Measurements from ENCODE around the gene DUS3L. TPM values are rescaled to one million over a fixed set of nuclear protein-coding genes. Genes with fewer than 3 reads are reported as not detected.

The DUS3L gene
- total RNA-seq, 1 donor from 2014 or later = 11.8 TPM

- no peak for DNase-seq (ENCODE audit: missing footprints)
- intact Hi-C loops (cut with DNase I) = loop anchor here (1.0 to 2.0 kb wide), 2 partner anchors 22 to 88 kb away; no protein-coding TSS in a partner anchor
- ATAC-seq = peak; percentile 55
Observed at GRCh38 chr19:5804516-5805461, 13.8 kb upstream of the DUS3L start, which contains the start of gene NRTN. NRTN (plus strand) TSS chr19:5805067; CDS start chr19:5824166, 19,099 bp downstream.

DNA sequence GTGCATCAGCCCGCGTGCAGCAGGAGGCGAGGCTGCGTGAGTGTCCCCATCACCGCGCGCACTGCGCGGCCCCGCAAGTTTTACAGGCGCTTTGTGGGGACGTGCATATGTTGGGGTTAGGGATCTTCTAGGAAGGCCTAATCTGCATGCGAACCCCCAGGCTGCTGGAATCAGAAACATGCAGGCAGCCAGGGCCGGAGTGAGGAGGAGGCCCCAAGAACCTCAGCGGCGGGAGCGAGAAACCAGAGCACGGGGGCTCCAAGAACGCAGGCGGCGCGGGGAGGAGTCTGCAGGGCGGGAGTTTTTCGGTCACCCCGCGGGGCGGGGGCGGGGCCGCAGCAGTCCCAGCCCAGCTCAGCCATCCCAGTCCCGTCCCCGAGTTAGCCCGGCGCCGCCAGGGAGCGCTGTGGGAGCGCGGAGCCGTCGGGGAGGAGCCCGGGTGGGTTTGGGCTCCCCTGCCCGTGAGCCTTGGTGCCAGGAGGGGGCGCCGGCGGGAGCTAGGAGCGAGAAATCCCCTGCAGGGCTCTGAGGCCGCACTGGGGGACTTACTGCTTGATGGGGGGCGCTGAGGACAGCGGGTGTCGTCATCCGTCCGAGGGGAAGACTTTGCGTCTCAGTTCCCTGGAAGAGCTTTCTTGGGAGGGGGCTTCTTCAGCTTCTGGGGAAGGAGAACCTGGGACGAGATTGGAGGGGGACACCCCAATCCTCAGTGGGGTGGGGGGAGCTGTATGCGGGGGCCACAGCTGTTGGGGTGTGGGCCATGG lies 13.0 kb upstream of the DUS3L start:
- DNase-seq (ENCODE audit: missing footprints) (peak; percentile 92), ATAC-seq (peak; percentile 87)
- intact Hi-C loops (cut with DNase I) = loop anchor here (1.0 to 2.0 kb wide), 2 partner anchors 23 to 88 kb away; no protein-coding TSS in a partner anchor

DNA sequence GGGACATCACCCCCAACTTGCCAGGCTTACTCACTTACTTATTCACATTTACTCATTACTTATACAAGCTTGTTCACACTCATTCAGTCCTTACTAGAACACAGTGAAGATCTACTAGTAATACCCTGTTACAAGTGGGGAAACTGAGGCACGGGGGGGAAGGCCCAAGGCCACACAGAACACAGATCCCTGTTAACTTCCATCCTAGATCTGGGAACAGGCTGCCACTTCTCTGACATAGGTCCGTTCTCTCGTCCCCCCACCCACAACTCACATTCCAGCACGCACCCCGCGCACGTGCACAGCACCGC lies 12.4 kb upstream of the DUS3L start:
- intact Hi-C loops (cut with DNase I) = no loop called here
- DNase-seq (ENCODE audit: missing footprints) (no peak), ATAC-seq (no peak)

DNA sequence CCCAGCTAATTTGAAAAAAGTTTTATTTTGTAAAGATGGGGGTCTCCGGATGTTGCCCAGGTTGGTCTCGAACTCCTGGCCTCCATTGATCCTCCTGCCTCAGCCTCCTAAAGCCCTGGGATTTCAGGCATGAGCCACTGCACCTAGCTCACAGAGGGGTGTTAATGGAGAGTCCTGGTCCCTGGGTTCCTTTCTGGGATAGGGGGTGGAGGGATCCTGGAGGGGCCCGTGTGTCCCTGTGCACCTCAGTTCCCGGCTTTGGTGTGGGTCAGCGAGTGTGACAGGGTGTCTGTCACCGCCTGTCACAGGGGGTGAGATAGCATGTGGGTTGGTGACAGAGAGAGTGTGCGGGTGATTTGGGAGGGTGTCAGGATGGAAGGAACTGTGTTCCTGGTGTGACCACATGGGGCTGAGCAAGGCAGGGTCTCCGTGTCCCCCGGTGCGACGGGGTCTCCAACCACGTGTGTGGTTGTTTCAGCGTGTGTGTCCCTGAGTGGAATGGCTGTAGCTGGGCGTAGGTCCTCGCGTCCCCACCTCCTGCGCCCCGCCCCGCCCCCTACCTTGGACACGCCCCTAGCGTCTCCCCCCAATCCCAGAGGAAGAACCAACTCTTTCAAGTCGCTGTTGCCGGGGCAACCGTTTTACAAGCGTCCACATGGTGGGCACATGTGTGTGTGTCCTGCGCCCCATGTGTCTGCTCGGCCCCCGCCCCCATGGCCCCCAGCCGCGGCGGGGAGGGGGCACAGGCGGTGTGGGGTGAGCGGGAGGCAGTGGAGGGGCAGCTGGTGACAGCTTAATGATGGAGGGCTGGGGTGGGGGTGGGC lies 11.0 kb upstream of the DUS3L start:
- intact Hi-C loops (cut with DNase I) = no loop called here
- DNase-seq (ENCODE audit: missing footprints) (no peak), ATAC-seq (no peak)

DNA sequence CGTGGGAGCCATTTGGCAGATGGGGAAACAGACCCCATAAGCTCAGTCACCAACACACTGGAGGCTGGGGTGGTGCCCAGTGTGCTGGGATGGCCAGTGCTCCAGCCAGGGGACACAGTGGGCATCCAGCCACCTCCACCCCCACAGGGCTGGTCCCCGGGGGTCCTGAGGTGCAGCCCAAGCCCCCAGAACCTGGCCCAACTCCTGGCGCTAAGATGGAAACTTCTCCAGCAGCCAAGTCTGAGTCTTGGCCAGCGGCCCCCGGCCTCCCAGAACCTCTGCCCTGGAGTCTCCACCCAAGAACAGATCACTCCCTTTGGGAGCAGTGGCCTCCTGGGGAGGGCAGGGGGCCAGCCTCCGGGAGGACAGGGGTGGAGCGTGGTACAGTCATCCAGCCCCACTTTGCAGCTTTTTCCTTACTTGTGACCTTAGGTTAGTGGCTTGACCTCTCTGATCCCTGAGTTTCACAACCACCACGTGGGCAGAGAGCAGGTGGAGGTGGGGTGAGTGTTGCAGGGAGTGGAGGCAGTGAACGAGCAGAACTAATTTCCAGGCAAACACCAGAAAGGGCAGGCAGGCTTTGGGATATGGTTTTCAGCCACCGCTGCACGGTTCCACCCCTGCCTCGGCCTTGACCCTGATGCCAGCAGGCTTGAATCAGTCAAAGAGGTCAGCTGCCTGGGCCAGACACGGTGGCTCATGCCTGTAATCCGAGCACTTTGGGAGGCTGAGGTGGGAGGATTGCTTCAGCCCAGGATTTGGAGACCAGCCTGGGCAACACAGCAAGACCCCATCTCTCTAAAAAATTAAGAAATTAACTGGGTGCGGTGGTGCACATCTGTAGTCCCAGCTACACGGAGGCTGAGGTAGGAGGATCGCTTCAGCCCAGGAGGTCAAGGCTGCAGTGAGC lies 9.7 kb upstream of the DUS3L start:
- ATAC-seq = no peak
- intact Hi-C loops (cut with DNase I) = no loop called here
- DNase-seq (ENCODE audit: missing footprints) = no peak

DNA sequence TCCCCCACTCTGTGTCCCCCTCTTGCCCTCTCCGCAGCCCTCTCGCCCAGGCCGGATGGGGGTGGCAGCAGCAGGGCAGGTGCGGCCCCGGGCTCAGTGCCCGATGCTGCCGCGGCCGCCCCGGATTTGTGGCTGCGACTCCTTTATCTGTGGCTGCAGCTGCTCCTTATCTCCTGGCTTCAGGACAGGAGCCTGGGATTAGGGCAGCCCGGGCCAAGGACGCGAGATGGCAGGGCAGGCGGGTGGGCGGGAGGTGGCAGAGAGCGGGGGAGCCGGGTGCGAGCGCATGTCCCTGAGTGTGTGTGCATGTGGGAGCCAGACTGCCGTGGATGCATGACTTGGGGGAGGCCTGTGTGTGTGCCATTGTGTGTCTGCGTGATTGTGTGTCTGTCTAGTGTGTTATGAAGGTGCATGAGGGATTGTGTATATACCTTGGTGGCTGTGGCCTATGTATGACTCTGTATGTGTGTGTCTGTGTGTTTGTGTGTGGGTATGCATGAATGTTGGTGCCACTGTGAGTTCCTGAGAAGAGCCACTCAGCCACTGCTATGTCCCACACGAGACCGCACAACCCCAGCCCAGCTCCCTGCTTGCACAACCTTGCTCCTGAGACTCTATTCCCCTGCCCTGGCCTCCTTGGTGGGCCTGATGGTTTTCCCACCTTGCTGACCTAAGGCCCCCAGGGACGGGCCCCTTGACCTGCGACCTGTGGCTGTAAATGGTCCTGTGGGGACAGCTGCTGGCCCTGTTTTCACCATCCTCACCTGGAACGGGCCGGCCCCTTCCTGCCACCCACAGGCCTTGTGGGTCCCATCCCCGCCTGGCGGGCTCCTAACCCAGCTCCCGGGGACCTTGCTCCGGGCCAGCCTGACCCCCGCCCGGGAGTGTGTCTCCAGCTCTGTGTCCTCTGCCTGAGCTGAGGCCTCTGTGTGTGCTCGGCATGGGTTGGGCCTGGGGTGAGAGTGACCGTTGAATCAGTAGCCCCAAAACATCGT lies 8.6 kb upstream of the DUS3L start:
- DNase-seq (ENCODE audit: missing footprints) (no peak), ATAC-seq (peak; percentile 33)
- intact Hi-C loops (cut with DNase I) = no loop called here

GRCh38 chr19:5798244-5798643 lies 7.3 kb upstream of the DUS3L start:
- intact Hi-C loops (cut with DNase I) = no loop called here
- no peak for DNase-seq (ENCODE audit: missing footprints)
- no peak for ATAC-seq

- ATAC-seq (no peak), DNase-seq (ENCODE audit: missing footprints) (no peak)
- intact Hi-C loops (cut with DNase I) = no loop called here
Observed at GRCh38 chr19:5795382-5795919, 4.5 kb upstream of the DUS3L start.

- ATAC-seq = no peak
- intact Hi-C loops (cut with DNase I) = no loop called here
- no peak for DNase-seq (ENCODE audit: missing footprints)
Observed at GRCh38 chr19:5793188-5793587, 2.2 kb upstream of the DUS3L start.

- intact Hi-C loops (cut with DNase I) = no loop called here
- no peak for DNase-seq (ENCODE audit: missing footprints)
- ATAC-seq = no peak
Observed at GRCh38 chr19:5792224-5792623, 1.3 kb upstream of the DUS3L start.

GRCh38 chr19:5789886-5790558 lies 941 bp downstream of the DUS3L start:
- no peak for DNase-seq (ENCODE audit: missing footprints)
- no peak for ATAC-seq
- intact Hi-C loops (cut with DNase I) = loop anchor here (2.0 kb wide), 1 partner anchor 109 kb away; the partner anchor contains the start of genes HSD11B1L and MICOS13

DNA sequence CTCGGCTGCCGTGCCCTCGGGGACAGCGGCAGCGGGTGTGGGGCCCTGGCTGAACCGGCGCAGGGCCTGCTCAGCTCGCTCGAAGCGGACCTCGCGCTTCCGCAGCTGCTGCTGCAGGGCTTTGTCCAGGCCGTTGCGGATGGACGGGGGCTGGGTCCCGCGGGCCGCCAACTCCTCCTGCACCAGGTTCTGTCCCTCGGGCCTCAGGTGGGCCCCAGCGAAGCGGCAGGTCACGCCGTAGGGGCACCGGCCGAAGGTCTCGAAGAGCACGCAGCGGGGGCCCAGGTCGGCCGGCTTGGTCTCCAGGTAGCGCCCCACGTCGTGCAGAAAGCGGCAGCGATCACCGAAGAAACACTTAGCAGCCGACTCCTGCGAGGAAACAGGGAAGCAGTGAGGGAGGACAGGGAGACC lies 1.6 kb downstream of the DUS3L start:
- DNase-seq (ENCODE audit: missing footprints) = no peak

DNA sequence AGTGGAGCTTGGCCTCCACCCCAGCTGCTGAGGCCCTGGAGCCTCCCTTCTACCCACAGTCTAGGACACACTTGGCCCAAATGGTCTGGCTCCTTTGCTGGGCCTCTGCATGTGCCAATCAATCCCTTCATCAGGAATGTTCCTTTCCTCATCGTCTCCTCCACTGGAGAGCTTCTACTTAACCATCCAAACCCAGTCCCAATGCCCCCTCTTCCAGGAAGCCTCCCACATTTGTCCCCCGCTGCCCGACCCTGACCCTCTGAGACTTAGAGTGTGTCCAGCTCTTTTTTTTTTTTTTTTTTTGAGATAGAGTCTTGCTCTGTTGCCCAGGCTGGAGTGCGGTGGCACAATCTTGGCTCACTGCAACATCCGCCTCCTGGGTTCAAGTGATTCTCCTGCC lies 2.5 kb downstream of the DUS3L start:
- no peak for ATAC-seq
- intact Hi-C loops (cut with DNase I) = no loop called here

More for the DNA sequence above, 1.6 kb downstream of the DUS3L start:
- intact Hi-C loops (cut with DNase I) = no loop called here
- ATAC-seq = no peak

DNA sequence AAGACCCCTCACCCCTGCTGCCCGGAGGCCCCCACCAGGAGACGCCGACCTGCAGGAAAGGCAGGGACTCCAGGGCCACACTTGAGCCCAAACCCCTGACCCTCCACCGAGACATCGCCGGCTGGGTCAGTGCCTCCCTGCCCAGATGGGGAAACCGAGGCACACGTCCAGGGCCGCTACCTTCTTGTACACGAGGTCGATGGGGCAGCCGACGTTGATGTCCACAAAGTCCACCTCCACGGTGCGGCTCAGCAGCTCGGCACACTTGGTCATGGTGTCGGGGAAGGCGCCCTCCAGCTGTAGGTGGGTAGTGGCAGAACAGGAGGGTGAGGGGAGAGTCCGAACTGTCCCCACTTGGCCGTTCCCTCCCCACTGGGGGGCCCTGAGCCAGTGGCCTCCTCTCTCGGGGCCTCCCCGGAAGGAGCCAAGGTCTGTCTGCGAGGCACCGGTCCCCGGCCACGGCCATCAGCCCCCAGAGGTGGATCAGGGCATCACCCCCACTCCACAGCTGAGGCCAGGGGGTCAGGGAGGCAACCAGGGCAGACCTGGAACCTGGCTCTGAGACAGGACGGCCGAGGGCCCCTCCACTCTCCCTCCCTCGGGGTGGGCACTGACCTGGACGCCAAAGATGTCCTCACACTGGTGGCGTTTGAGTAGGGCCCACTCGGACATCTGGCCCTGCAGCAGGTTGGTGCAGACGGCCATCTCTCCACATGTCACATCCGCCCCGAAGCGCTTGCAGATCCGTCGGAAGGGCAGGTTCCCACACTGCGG lies 3.4 kb downstream of the DUS3L start:
- intact Hi-C loops (cut with DNase I) = no loop called here
- no peak for DNase-seq (ENCODE audit: missing footprints)
- ATAC-seq = no peak

More for the DNA sequence above, 2.5 kb downstream of the DUS3L start:
- DNase-seq (ENCODE audit: missing footprints) = no peak

All from Right ventricle myocardium inferior (tissue), 1 donor.